K562 (cell line): ENCODE data around the gene DEGS1. TPM values are rescaled to one million over a fixed set of nuclear protein-coding genes. Genes with fewer than 3 reads are reported as not detected.

Experiments
- BRCA1 ChIP-seq, 2 experiments: fragments of 450-650 bp in 1 of 2; sonication (generic) in 1 of 2; formaldehyde crosslinking in 1 of 2; IDR thresholded peaks; 2 replicates each; pipeline versions ENCODE4 v1.5.0 to v1.6.1; 2017 to 2020; ENCODE audit warnings: mild to moderate bottlenecking in 1 of 2, missing genetic modification reagents in 1 of 2
- BRD4 ChIP-seq: fragments of 200-600 bp; sonication (generic); IDR thresholded peaks from 2 replicates; pipeline ENCODE4 v1.6.1; 2017; ENCODE audit warnings: inconsistent platforms
- CAMTA2 ChIP-seq: fragments of 250-450 bp; sonication (Bioruptor Pico); conservative IDR thresholded peaks from 2 replicates; pipeline ENCODE4 v1.5.1; 2022
- GATAD2B ChIP-seq: fragments of 450-650 bp; IDR thresholded peaks from 2 replicates; pipeline ENCODE4 v1.6.1; 2017; ENCODE audit warnings: mild to moderate bottlenecking, borderline replicate concordance
- HBP1 ChIP-seq: fragments of 450-650 bp; formaldehyde crosslinking; IDR thresholded peaks from 2 replicates; pipeline ENCODE4 v1.4.0; 2022; ENCODE audit warnings: missing genetic modification characterization
- HMG20B ChIP-seq: fragments of 250-450 bp; sonication (Bioruptor Pico); IDR thresholded peaks from 2 replicates; pipeline ENCODE4 v1.5.0; 2021; ENCODE audit warnings: mild to moderate bottlenecking
- ILF3 ChIP-seq: fragments of 450-650 bp; IDR thresholded peaks from 2 replicates; pipeline ENCODE4 v1.6.1; 2018; ENCODE audit warnings: antibody characterized with exemption, mild to moderate bottlenecking, moderate library complexity, borderline replicate concordance
- NCOA2 ChIP-seq, 2 experiments: fragments of 450-650 bp; IDR thresholded peaks; 2 replicates each; pipeline ENCODE4 v1.6.1; 2018; ENCODE audit warnings: mild to moderate bottlenecking in 2 of 2, moderate library complexity in 1 of 2; ENCODE audit not compliant: partially characterized antibody in 2 of 2
- NFIC ChIP-seq: fragments of 450-650 bp; IDR thresholded peaks from 2 replicates; pipeline ENCODE4 v1.6.1; 2017; ENCODE audit warnings: mild to moderate bottlenecking, inconsistent platforms
- PHF21A ChIP-seq: fragments of 450-650 bp; IDR thresholded peaks from 2 replicates; pipeline ENCODE4 v1.6.1; 2017; ENCODE audit warnings: low read depth, borderline replicate concordance
- PHF8 ChIP-seq: fragments of 200-600 bp; sonication (generic); IDR thresholded peaks from 2 replicates; pipeline ENCODE4 v1.6.1; 2012; ENCODE audit warnings: mixed run types, mild to moderate bottlenecking, inconsistent platforms, low read length, moderate library complexity, borderline replicate concordance
- POLR2B ChIP-seq: fragments of 450-650 bp; IDR thresholded peaks from 2 replicates; pipeline ENCODE4 v1.6.1; 2018; ENCODE audit warnings: low read depth; ENCODE audit not compliant: partially characterized antibody
- RNF2 ChIP-seq: sonication (generic); IDR thresholded peaks from 2 replicates; pipeline ENCODE4 v1.6.1; 2016
- SRSF9 ChIP-seq: fragments of 200-400 bp; formaldehyde crosslinking; IDR thresholded peaks from 2 replicates; pipeline ENCODE4 v1.6.1; 2017; ENCODE audit warnings: low read depth, low read length, borderline replicate concordance
- SUPT5H ChIP-seq: fragments of 450-650 bp; IDR thresholded peaks from 2 replicates; pipeline ENCODE4 v1.6.1; 2016
- TAF7 ChIP-seq: fragments of 450-650 bp; IDR thresholded peaks from 2 replicates; pipeline ENCODE4 v1.6.1; 2016; ENCODE audit warnings: missing genetic modification characterization, missing compliant biosample characterization
- TFE3 ChIP-seq: fragments of 450-650 bp; formaldehyde crosslinking; IDR thresholded peaks from 2 replicates; pipeline ENCODE4 v1.4.0; 2020; ENCODE audit warnings: mild to moderate bottlenecking, mixed read lengths
- XRCC5 ChIP-seq: fragments of 200-400 bp; formaldehyde crosslinking; IDR thresholded peaks from 2 replicates; pipeline ENCODE4 v1.6.1; 2017; ENCODE audit warnings: low read depth, mild to moderate bottlenecking, low read length
- ZFP36 ChIP-seq: fragments of 150-350 bp; IDR thresholded peaks from 2 replicates; pipeline ENCODE4 v1.6.1; 2018; ENCODE audit warnings: low read length, low read depth; ENCODE audit not compliant: partially characterized antibody
- ZNF121 ChIP-seq: sonication (generic); formaldehyde crosslinking; conservative IDR thresholded peaks from 2 replicates; pipeline ENCODE4 v1.8.0; 2022; ENCODE audit warnings: missing genetic modification reagents
- ZNF217 ChIP-seq: sonication (generic); formaldehyde crosslinking; IDR thresholded peaks from 2 replicates; pipeline ENCODE4 v1.8.0; 2022; ENCODE audit warnings: mild to moderate bottlenecking, missing genetic modification reagents
- ZNF316 ChIP-seq: fragments of 450-650 bp; IDR thresholded peaks from 2 replicates; pipeline ENCODE4 v1.6.1; 2016
- ZNF324 ChIP-seq: fragments of 250-450 bp; sonication (Bioruptor Pico); IDR thresholded peaks from 2 replicates; pipeline ENCODE4 v1.4.0; 2020; ENCODE audit warnings: mild to moderate bottlenecking
- ZNF398 ChIP-seq: fragments of 250-450 bp; sonication (Bioruptor Pico); IDR thresholded peaks from 2 replicates; pipeline ENCODE4 v1.8.0; 2021; ENCODE audit warnings: moderate library complexity, mild to moderate bottlenecking, inconsistent platforms
- ZNF583 ChIP-seq: fragments of 250-450 bp; sonication (Bioruptor Pico); IDR thresholded peaks from 2 replicates; pipeline ENCODE4 v1.4.0; 2020
- ZNF717 ChIP-seq: fragments of 250-450 bp; sonication (Bioruptor Pico); IDR thresholded peaks from 2 replicates; pipeline ENCODE4 v1.5.0; 2021
- ZSCAN29 ChIP-seq: fragments of 450-650 bp; IDR thresholded peaks from 2 replicates; pipeline ENCODE4 v1.6.1; 2017
- polyA plus RNA-seq, 8 experiments: library from polyadenylated mRNA; depleted of rRNA in 4 of 8; stranded (reverse) in 5 of 8; unstranded in 3 of 8; fragments of >200 nt; fragmentation: Nextera tagmentation in 2 of 8; fragmentation: Illumina TruSeq in 1 of 8; extraction: Ambion mirVana in 2 of 8; extraction: Trizol in 1 of 8; gene quantifications; 2 replicates each; pipeline versions ENCODE4 v1.2.1 to v1.2.3, GENCODE V29; 2011 to 2014; ENCODE audit warnings: inconsistent platforms in 1 of 8, missing spikeins in 1 of 8
- total RNA-seq, 7 experiments: library from RNA; depleted of rRNA in 6 of 7; stranded (reverse); fragments of >200 nt in 6 of 7; fragmentation: Illumina TruSeq in 2 of 7; extraction: Trizol in 2 of 7; gene quantifications; 2 replicates each; pipeline versions ENCODE4 v1.2.1 to v1.2.3, GENCODE V29; 2011 to 2021; ENCODE audit warnings: low replicate concordance in 1 of 7

Gene DEGS1
- total and polyA plus RNA-seq, 9 of the 15 experiments (the other 6 are each of a cell fraction or from before 2014, with no cell fraction given), result 12.3 to 95.0 (median 38.8) TPM

- TF ChIP-seq ZNF398 (CRISPR knock-in tag), result no peak
- no peak for TF ChIP-seq HBP1 (CRISPR knock-in tag)
- no peak for TF ChIP-seq SRSF9
- TF ChIP-seq ZFP36, result no peak
- TF ChIP-seq ZNF717, result no peak
- no peak for TF ChIP-seq BRCA1 (IDR thresholded peaks at IDR 0.05)
- peak; percentile 32; the same call in 1 of the 2 replicates for TF ChIP-seq BRCA1 (CRISPR knock-in tag; IDR thresholded peaks at IDR 0.05)
- no peak for TF ChIP-seq HMG20B (CRISPR knock-in tag)
- 0 out of 2 replicates have a peak, but pooled peaks have one; percentile 70 for TF ChIP-seq ILF3
- TF ChIP-seq ZNF316, result no peak
- peak; percentile 93 for TF ChIP-seq PHF8
- TF ChIP-seq TAF7 (tag), result peak; percentile 56; the same call in 1 of the 2 replicates
- TF ChIP-seq PHF21A, result no peak
- peak; percentile 67 for TF ChIP-seq NFIC
- no peak for TF ChIP-seq ZNF121 (CRISPR knock-in tag)
- TF ChIP-seq XRCC5, result 0 out of 2 replicates have a peak, but pooled peaks have one; percentile 63
- TF ChIP-seq POLR2B, result peak; percentile 78
- no peak for TF ChIP-seq TFE3
- peak; percentile 10; the same call in 1 of the 2 replicates for TF ChIP-seq ZNF583 (CRISPR knock-in tag)
- TF ChIP-seq RNF2, result no peak
- TF ChIP-seq ZSCAN29, result peak; percentile 87
- no peak for TF ChIP-seq ZNF217 (CRISPR knock-in tag)
- TF ChIP-seq CAMTA2 (CRISPR knock-in tag), result 0 out of 2 replicates have a peak, but pooled peaks have one; percentile 60
- TF ChIP-seq ZNF324 (CRISPR knock-in tag), result no peak
- no peak for TF ChIP-seq BRD4
- TF ChIP-seq GATAD2B, result peak; percentile 93
- no peak for TF ChIP-seq NCOA2 (IDR thresholded peaks at IDR 0.05; ENCODE audit: partially characterized antibody in 2 of 2)
- peak; percentile 87 for TF ChIP-seq SUPT5H
These were observed at the start of gene DEGS1 (continued) for GRCh38 chr1:224182866-224183590.
